ENCODE results near the gene GALNT14.

GALNT14 gene

DNA sequence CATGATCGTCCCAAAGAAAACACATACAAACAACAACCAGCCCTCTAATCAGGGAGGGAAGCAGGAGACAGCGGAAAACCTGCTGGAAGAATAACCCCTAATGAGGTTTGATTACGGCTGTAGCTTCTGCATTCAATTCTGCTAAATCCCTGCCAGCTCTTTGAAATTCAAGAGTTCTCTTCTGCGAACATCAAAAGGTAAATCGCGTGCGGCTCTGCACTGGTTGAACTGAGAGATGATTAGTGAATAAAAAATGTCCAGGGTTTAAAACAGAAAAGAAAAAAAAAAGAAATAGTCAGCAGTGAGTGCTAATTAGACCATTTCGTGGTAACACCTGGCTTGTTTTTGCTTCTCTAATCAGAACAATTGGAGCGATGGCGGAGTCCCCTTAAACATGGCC is 178.0 kb downstream of the GALNT14 start:
- peaks cover 3% of the 10 kb centered on the region for H3K27me3 Mint-ChIP-seq
- H3K4me1 Mint-ChIP-seq, result peaks cover 3% of the 10 kb centered on the region
- H3K4me3 Mint-ChIP-seq, result no peak overlapping the region
- no peaks in the 10 kb centered on the region for H3K36me3 Mint-ChIP-seq (ENCODE audit: low read depth)
- DNase-seq (no peak), ATAC-seq (no peak)
- no peaks in the 10 kb centered on the region for H3K9me3 Mint-ChIP-seq
- no peak overlapping the region for H3K27ac Mint-ChIP-seq

DNA sequence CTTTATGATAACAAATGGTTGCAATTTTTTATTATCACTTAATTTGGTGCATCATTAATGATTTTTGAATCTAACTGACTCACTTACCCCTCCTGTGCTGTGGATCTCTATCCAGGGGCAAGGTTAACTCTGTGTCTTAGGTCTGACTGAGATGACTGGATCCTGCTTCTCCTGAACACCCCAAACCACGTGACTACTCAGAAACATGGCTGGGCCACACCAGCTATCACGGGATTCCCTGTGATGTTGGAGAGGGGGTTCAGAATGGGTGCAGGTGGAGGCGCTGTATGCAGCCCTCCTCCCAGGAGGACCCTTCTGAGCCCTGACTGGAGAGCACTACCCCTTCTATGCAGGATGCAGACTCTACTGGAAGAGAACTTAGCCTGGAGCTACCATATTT is 178.6 kb downstream of the GALNT14 start:
- Mint-ChIP-seq H3K36me3 (ENCODE audit: low read depth) (no peaks in the 10 kb centered on the region), H3K27ac (no peak overlapping the region), H3K4me3 (no peak overlapping the region)

DNA sequence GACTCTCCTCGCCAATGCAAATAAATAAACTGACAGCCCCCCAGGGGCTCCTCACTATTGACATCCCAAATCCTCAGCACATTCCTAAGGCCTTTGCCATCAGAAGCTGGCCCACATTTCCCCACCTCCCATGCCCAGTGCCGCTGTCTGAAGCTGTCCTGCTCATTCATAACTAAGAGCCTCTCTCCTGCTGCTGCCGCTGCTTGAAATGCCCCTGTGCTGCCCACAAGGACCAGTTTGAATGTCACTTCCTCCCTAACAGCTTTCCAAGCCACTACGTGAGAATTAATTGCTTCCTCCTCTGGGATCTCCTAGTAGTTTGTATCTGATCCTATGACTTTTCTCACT is 179.3 kb downstream of the GALNT14 start:
- Mint-ChIP-seq H3K27me3 (no peaks in the 10 kb centered on the region), H3K4me1 (peaks cover 3% of the 10 kb centered on the region), H3K36me3 (ENCODE audit: low read depth) (no peaks in the 10 kb centered on the region), H3K27ac (no peak overlapping the region), H3K9me3 (no peaks in the 10 kb centered on the region), H3K4me3 (no peak overlapping the region)
- ATAC-seq (no peak), DNase-seq (no peak)

More for the DNA sequence above, 178.6 kb downstream of the GALNT14 start:
- H3K4me1 Mint-ChIP-seq, result peaks cover 3% of the 10 kb centered on the region
- peaks cover under 1% of the 10 kb centered on the region for H3K27me3 Mint-ChIP-seq
- no peaks in the 10 kb centered on the region for H3K9me3 Mint-ChIP-seq
- ATAC-seq, result no peak
- DNase-seq, result no peak

DNA sequence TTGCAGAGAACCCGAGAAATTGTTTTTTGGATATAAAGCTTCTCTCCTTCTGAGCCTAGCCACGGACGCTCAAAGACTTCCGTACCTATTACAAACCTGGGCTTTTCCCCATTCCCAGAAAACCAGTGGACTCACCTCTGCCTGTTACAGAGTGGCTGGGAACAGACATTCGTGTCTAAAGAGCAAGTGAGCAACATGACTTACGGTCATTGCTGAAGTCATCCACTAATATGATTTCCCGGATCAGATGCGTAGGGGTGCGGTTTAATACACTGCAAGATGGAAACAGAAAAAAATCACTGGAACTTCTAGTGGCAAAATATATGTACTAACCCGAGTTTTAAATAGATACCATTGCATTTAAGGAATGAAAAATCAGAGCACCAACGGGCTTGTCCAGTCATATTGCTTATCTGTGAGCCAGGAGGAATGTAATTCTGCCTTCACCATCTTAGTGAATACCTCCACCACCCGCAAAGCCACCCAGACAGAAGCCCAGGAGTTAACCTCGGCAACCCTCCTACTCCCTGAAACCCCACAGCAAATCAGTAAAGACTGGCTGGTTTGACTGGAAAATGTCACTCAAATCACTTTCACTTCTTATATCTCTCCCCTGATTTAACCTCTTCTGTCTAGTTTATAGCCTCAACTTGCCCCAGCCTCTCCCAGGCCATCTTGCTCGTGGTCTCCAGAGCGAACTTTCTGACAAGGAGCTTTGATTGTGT is 179.9 kb downstream of the GALNT14 start:
- Mint-ChIP-seq H3K27ac (no peak overlapping the region), H3K4me3 (no peak overlapping the region), H3K9me3 (no peaks in the 10 kb centered on the region), H3K4me1 (peaks cover 3% of the 10 kb centered on the region), H3K36me3 (ENCODE audit: low read depth) (no peaks in the 10 kb centered on the region), H3K27me3 (no peaks in the 10 kb centered on the region)
- ATAC-seq (peak; percentile 63), DNase-seq (no peak)

DNA sequence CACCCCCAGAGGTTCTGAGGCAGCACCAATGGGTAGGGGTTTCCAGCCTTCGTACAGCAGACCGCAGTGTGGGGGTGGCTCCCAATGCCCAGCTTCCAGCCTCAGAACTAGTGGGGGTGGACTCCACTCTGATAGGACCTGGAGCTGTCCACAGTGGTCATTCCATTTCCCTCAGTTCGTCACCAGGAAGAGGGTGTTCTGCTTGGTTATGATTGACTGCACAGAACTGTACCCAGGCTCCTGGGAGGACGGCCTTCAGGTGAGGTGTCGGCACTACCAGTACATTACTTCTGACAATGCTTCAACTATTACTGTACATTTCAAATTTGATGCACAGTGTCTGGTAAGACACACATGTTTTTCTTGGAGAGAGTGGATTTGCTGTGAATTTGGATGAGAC is 180.6 kb downstream of the GALNT14 start:
- DNase-seq (no peak), ATAC-seq (no peak)
- Mint-ChIP-seq H3K27ac (peak overlapping the region; percentile 6), H3K4me3 (no peak overlapping the region), H3K4me1 (peaks cover 3% of the 10 kb centered on the region), H3K9me3 (no peaks in the 10 kb centered on the region), H3K36me3 (ENCODE audit: low read depth) (no peaks in the 10 kb centered on the region), H3K27me3 (no peaks in the 10 kb centered on the region)

DNA sequence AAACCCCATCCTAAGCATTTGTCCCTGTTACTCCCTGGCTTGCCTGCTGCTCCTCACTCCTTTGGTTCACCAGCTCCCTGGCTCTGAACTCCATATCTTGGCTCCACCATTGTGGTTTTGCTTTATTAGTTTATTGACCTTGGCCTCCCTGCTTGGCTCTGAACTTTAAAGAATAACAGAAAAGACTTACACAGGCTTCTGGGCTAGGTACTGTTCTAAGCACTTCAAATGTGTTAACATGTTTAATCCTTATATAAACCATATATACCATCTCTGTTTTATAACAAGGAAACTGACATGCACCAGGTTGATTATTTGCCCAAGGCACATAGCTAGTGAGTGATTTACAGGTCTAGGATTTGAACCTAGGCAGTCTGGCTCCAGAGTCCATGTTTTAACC is 181.2 kb downstream of the GALNT14 start:
- ATAC-seq (no peak), DNase-seq (no peak)
- peaks cover 3% of the 10 kb centered on the region for H3K4me1 Mint-ChIP-seq
- no peaks in the 10 kb centered on the region for H3K9me3 Mint-ChIP-seq
- H3K4me3 Mint-ChIP-seq, result no peak overlapping the region
- no peak overlapping the region for H3K27ac Mint-ChIP-seq
- H3K27me3 Mint-ChIP-seq, result no peaks in the 10 kb centered on the region
- no peaks in the 10 kb centered on the region for H3K36me3 Mint-ChIP-seq (ENCODE audit: low read depth)

DNA sequence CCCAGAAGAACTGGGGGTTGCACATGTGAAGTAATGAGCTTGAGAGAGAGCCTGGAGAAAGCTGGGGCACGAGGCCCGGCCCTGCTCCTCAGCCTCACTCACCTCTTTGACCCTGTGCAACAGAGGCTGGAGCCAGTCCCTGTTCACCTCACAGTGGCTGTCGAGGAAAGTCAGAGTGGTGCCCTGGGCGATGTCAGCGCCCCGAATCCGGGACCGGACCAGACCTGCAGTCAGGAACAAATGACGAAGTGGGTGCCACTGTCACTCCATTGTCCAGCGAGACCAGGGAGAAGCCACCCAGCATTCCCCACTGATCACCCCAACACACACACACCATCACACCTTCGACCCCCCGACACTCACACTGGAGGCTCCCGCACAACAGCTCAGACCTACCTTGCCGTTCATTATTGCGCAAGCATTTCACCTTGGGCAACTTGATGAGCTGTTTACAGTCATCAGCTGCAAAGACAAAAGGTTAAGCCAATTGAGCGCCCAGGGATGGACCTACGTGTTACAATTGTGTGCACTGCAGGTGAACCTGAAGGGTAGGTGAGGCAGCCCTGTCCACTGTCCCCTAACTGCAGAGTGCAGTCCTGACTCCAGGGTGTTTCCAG is 182.6 kb downstream of the GALNT14 start:
- Mint-ChIP-seq H3K36me3 (ENCODE audit: low read depth) (no peaks in the 10 kb centered on the region), H3K9me3 (no peaks in the 10 kb centered on the region), H3K27me3 (no peaks in the 10 kb centered on the region), H3K27ac (no peak overlapping the region), H3K4me1 (peaks cover 3% of the 10 kb centered on the region), H3K4me3 (no peak overlapping the region)
- DNase-seq (no peak), ATAC-seq (no peak)

DNA sequence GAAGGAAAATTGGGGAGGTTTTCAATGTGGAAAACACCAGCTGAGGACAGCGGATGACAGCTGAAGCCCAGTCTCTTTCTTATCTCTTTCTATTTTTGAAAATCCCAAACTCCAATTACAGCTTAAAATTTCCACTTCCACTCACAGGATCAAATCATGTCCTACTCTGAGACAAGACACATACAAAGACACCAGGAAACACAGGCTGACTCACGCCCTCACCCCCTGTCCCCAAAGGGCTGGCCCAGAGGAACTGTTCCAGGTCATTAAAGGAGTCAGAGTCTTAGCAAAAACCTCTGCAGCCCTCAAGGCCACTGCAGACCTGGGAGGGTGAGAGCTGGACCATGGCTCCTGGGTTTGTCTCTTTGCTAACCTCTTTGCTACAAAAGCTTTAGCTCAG is 187.9 kb downstream of the GALNT14 start:
- Mint-ChIP-seq H3K27me3 (no peaks in the 10 kb centered on the region), H3K36me3 (ENCODE audit: low read depth) (no peaks in the 10 kb centered on the region), H3K27ac (no peak overlapping the region), H3K4me1 (peaks cover 2% of the 10 kb centered on the region), H3K4me3 (no peak overlapping the region), H3K9me3 (no peaks in the 10 kb centered on the region)
- ATAC-seq (no peak), DNase-seq (no peak)

DNA sequence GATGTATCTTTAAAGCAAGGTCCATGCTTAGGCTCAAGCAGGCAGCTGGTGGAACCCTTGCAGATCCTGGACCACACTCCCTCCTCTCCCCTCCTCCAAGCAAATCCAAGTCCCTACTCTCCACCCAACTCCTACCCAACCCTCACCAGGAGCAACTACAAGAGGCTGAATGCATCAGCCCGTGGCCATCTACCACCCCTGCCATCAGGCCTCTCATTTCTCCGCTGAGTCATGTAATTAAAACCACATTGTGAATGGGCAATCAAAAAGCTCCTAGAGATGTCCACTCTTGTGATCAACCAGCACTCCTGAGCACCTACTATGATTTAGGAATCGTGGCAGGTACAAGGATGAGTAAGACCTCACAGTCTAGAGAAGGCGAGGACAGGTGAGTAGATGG is 188.8 kb downstream of the GALNT14 start:
- Mint-ChIP-seq H3K36me3 (ENCODE audit: low read depth) (no peaks in the 10 kb centered on the region), H3K4me3 (no peak overlapping the region), H3K9me3 (no peaks in the 10 kb centered on the region), H3K27me3 (no peaks in the 10 kb centered on the region), H3K4me1 (peaks cover 2% of the 10 kb centered on the region), H3K27ac (no peak overlapping the region)
- no peak for ATAC-seq
- no peak for DNase-seq

DNA sequence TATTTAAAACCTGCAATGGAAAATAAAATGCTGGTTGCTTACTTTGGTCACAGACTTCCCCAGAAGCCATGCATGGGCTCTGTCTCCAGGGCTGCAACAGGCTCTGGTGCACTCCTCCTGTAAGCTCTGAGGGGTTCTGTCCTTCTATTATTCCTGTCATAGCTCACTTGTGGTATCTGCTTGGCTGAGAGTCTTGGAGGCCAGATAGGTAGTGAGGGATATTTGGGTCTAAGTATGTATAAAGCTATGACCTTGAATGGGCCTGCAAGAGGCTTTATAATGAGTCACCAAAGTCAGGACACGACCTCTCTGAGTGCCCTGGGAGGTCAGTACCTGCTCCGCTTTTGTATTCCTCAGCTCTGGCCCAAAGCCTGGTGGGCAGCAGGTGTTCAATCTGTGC is 189.4 kb downstream of the GALNT14 start:
- H3K9me3 Mint-ChIP-seq, result no peaks in the 10 kb centered on the region
- peaks cover 2% of the 10 kb centered on the region for H3K4me1 Mint-ChIP-seq
- no peaks in the 10 kb centered on the region for H3K36me3 Mint-ChIP-seq (ENCODE audit: low read depth)
- H3K27me3 Mint-ChIP-seq, result no peaks in the 10 kb centered on the region
- ATAC-seq (no peak), DNase-seq (no peak)
- H3K27ac Mint-ChIP-seq, result no peak overlapping the region
- H3K4me3 Mint-ChIP-seq, result no peak overlapping the region

DNA sequence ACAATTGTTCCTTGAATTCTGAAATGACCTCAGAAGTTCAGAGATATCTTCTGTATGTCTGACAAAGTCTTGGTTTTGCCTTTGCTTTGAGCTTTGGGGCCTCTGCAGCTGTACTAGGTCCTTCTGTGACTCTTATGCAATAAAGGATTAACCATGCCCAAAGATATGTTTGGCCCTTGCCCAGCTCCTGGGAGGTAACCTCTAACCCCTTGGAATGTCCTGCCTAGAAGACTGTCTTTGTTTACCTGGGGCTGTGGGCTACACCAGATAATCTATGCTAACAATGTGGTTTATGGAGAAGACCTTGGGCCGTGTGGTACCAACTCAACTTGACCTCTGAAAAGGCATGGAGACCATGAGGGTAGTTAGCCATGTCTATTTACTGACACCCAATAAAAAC is 190.1 kb downstream of the GALNT14 start:
- Mint-ChIP-seq H3K36me3 (ENCODE audit: low read depth) (no peaks in the 10 kb centered on the region), H3K4me3 (no peak overlapping the region), H3K4me1 (peaks cover 2% of the 10 kb centered on the region), H3K9me3 (no peaks in the 10 kb centered on the region), H3K27me3 (no peaks in the 10 kb centered on the region), H3K27ac (no peak overlapping the region)
- DNase-seq (no peak), ATAC-seq (no peak)

DNA sequence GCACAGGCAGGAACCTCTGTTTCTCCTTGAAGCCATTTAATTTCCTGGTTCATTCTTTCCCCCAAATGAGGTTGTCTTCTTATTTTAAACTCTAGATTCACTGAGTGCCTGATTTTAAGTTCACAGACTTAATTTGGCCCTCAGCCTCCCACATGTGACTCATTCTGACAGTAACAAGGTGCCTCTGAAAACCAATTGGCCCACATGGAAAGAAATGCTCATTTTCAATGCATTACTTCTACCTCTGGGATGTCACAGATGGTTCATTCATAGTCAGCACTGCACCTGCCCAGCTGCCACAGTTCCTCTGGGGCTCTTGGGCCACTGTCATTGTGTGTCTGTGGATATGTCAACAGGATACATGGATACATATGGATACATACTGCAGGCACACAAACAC is 190.6 kb downstream of the GALNT14 start:
- ATAC-seq, result peak; percentile 76
- no peaks in the 10 kb centered on the region for H3K27me3 Mint-ChIP-seq
- H3K4me1 Mint-ChIP-seq, result peaks cover 2% of the 10 kb centered on the region
- no peak overlapping the region for H3K27ac Mint-ChIP-seq
- H3K36me3 Mint-ChIP-seq (ENCODE audit: low read depth), result no peaks in the 10 kb centered on the region
- H3K9me3 Mint-ChIP-seq, result no peaks in the 10 kb centered on the region
- DNase-seq, result peak; percentile 4
- H3K4me3 Mint-ChIP-seq, result no peak overlapping the region

DNA sequence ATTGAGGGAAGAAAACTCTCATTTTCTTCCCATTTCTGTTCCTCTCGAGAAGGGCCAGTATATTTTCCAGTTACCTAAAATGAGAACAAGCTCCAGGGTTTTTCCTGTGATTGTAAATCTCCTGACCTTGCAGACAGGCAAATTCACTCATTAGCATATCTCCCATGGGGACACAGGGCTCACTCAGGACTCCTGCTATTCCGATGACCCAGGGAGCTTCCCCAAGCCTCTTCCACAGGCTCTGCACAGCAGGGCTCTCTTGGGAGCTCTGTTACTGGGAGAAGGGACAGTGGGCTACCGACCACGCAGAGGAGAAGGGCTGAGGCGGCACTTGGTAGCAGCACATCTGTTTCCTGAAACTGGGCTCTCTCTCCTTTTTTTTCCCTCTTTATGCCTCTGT is 195.8 kb downstream of the GALNT14 start:
- DNase-seq, result no peak
- Mint-ChIP-seq H3K4me1 (no peaks in the 10 kb centered on the region), H3K4me3 (no peak overlapping the region), H3K27me3 (no peaks in the 10 kb centered on the region), H3K36me3 (ENCODE audit: low read depth) (no peaks in the 10 kb centered on the region), H3K9me3 (no peaks in the 10 kb centered on the region), H3K27ac (no peak overlapping the region)
- ATAC-seq, result no peak

DNA sequence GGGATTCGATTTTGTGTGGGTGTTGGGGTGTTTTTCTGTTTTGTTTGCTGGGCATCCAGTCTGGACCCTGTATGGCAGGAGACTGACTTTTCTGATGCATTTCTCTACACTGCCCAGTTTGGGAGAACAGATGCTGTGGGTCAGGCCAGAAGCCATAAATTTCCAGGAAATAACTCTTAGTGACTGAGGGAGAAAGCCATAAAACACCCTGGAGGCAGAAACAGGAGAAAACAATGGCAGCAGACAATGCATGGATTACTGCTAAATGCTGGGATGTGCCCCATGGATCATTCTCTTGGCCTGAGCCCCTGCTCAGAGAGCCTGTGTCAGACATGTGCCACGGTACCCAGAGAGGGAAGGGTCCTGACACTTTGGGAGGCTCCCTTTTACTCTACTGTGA is 197.4 kb downstream of the GALNT14 start:
- Mint-ChIP-seq H3K36me3 (ENCODE audit: low read depth) (no peaks in the 10 kb centered on the region), H3K4me1 (no peaks in the 10 kb centered on the region), H3K27me3 (no peaks in the 10 kb centered on the region), H3K27ac (no peak overlapping the region), H3K4me3 (no peak overlapping the region), H3K9me3 (no peaks in the 10 kb centered on the region)
- ATAC-seq (no peak), DNase-seq (no peak)

DNA sequence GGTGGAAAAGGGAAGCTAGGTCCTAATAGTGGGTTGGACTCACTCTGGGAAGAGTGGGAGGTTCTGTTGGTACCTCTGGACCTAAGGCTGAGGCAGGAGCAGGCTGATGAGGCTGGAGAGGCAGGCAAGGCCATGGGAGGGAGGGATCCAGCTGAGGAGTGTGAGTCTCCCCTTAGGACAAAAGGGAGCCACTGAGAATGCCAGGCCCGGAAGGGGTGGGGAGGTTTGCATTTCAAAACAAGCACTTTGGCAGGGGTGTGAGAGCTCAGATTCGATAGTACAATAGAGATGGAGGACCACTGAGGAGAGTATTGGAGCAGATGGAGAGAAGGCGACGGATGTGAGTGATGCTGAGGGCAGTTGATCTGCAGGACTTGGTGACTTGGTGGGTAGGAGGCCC is 198.9 kb downstream of the GALNT14 start:
- Mint-ChIP-seq H3K27me3 (no peaks in the 10 kb centered on the region), H3K4me3 (no peak overlapping the region), H3K9me3 (no peaks in the 10 kb centered on the region), H3K4me1 (no peaks in the 10 kb centered on the region), H3K27ac (no peak overlapping the region), H3K36me3 (ENCODE audit: low read depth) (no peaks in the 10 kb centered on the region)
- ATAC-seq (no peak), DNase-seq (no peak)

DNA sequence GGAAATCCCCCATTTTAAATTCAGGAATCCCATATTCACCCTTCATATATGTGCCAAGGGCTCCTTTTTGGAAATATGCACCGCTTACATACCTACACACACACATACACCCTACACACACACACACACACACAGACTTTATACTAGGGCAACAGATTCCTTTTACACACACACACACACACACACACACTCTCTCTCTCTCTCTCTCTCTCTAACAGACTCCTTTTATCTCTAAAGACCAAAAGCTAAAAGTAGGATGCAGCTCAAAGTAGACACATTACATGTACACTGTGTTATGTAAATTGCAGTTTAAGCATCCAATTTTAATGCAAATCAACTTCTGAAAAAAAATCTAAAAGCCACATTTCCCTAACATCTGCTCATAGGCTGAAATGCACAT is 200.0 kb downstream of the GALNT14 start:
- Mint-ChIP-seq H3K27me3 (no peaks in the 10 kb centered on the region), H3K36me3 (ENCODE audit: low read depth) (no peaks in the 10 kb centered on the region), H3K4me3 (no peak overlapping the region), H3K4me1 (peaks cover 8% of the 10 kb centered on the region), H3K9me3 (no peaks in the 10 kb centered on the region), H3K27ac (no peak overlapping the region)
- ATAC-seq (no peak), DNase-seq (no peak)
